ENCODE results near the gene KDM4C.

The KDM4C gene

GRCh38 chr9:6901180-6901579 is 143.4 kb downstream of the KDM4C start:
- H3K4me3 ChIP-seq (ENCODE audit: low read length): no peak overlapping the region
- no peak for TF ChIP-seq CTCF (conservative IDR thresholded peaks at IDR 0.05; ENCODE audit: low read depth, low read length)
- DNase-seq (ENCODE audit: low read depth): no peak

GRCh38 chr9:6902423-6902822 is 144.7 kb downstream of the KDM4C start:
- no peak for TF ChIP-seq CTCF (conservative IDR thresholded peaks at IDR 0.05; ENCODE audit: low read depth, low read length)
- no peak for DNase-seq (ENCODE audit: low read depth)
- H3K4me3 ChIP-seq (ENCODE audit: low read length): no peak overlapping the region

- no peak overlapping the region for H3K4me3 ChIP-seq (ENCODE audit: low read length)
- DNase-seq (ENCODE audit: low read depth): no peak
- no peak for TF ChIP-seq CTCF (conservative IDR thresholded peaks at IDR 0.05; ENCODE audit: low read depth, low read length)
Observed at GRCh38 chr9:6904371-6904770, 146.6 kb downstream of the KDM4C start.

- H3K4me3 ChIP-seq (ENCODE audit: low read length): no peak overlapping the region
- no peak for TF ChIP-seq CTCF (conservative IDR thresholded peaks at IDR 0.05; ENCODE audit: low read depth, low read length)
- no peak for DNase-seq (ENCODE audit: low read depth)
Observed at GRCh38 chr9:6905850-6906375, 148.1 kb downstream of the KDM4C start.

GRCh38 chr9:6907772-6908381 is 150.1 kb downstream of the KDM4C start:
- peak; percentile 79 for TF ChIP-seq CTCF (conservative IDR thresholded peaks at IDR 0.05; ENCODE audit: low read depth, low read length)
- no peak for DNase-seq (ENCODE audit: low read depth)
- no peak overlapping the region for H3K4me3 ChIP-seq (ENCODE audit: low read length)

- DNase-seq (ENCODE audit: low read depth): no peak
- no peak overlapping the region for H3K4me3 ChIP-seq (ENCODE audit: low read length)
- TF ChIP-seq CTCF (conservative IDR thresholded peaks at IDR 0.05; ENCODE audit: low read depth, low read length): no peak
Observed at GRCh38 chr9:6909181-6909580, 151.4 kb downstream of the KDM4C start.

GRCh38 chr9:6910032-6910431 is 152.3 kb downstream of the KDM4C start:
- H3K4me3 ChIP-seq (ENCODE audit: low read length): no peak overlapping the region
- peak; percentile 62 for TF ChIP-seq CTCF (conservative IDR thresholded peaks at IDR 0.05; ENCODE audit: low read depth, low read length)
- DNase-seq (ENCODE audit: low read depth): no peak
